RWPE1 (cell line): Measurements from ENCODE around the gene MSMB.

ENCODE experiments used
- CTCF ChIA-PET: fragments of 350-600 bp; sonication (Branson Sonifier 250); formaldehyde crosslinking; extraction: SDS; loops from one replicate; lab custom pipeline; 2021; lab: Yijun Ruan, JAX
- POLR2A ChIA-PET: fragments of 400-600 bp; formaldehyde crosslinking; extraction: SDS; loops from one replicate; lab custom pipeline; 2020; ENCODE audit warnings: antibody characterized with exemption; ENCODE audit not compliant: low non-redundant PET; lab: Yijun Ruan, JAX
- DNase-seq: peaks from one replicate; pipeline ENCODE4 v3.0.0; 2012; ENCODE audit warnings: low spot score
- H3K27ac ChIP-seq: fragments of 450-650 bp; 2 replicates; pipeline ENCODE4 v1.5.1; 2017
- TF ChIP-seq, protein P1 (sequence below): fragments of 450-650 bp; conservative IDR thresholded peaks from 2 replicates; pipeline ENCODE4 v1.5.1; 2017; ENCODE audit warnings: low read depth, mild to moderate bottlenecking

Gene MSMB

DNA sequence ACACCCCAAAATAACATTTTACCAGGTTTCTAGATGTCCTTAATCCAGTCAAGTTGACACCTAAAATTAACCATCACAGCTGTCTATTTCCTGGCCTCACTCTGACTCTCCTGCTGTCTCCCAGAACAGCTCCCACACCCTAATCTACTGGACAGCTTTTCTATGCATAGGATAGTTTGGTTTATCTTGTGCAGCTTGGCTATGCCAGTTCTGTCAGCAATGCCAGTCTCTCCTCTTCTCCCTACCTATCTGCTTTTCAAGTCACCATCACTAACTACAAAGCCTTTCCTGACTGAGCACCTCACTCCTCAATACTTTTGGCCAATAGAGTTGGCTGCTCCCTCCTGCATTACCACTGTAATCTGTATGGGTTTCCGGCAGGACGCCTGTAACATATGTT is 20.7 kb downstream of the MSMB start:
- POLR2A ChIA-PET: no interaction called here
- CTCF ChIA-PET: no interaction called here
- TF ChIP-seq, protein P1, sequence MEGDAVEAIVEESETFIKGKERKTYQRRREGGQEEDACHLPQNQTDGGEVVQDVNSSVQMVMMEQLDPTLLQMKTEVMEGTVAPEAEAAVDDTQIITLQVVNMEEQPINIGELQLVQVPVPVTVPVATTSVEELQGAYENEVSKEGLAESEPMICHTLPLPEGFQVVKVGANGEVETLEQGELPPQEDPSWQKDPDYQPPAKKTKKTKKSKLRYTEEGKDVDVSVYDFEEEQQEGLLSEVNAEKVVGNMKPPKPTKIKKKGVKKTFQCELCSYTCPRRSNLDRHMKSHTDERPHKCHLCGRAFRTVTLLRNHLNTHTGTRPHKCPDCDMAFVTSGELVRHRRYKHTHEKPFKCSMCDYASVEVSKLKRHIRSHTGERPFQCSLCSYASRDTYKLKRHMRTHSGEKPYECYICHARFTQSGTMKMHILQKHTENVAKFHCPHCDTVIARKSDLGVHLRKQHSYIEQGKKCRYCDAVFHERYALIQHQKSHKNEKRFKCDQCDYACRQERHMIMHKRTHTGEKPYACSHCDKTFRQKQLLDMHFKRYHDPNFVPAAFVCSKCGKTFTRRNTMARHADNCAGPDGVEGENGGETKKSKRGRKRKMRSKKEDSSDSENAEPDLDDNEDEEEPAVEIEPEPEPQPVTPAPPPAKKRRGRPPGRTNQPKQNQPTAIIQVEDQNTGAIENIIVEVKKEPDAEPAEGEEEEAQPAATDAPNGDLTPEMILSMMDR: no peak
- no peak overlapping the region for H3K27ac ChIP-seq
- DNase-seq: no peak

DNA sequence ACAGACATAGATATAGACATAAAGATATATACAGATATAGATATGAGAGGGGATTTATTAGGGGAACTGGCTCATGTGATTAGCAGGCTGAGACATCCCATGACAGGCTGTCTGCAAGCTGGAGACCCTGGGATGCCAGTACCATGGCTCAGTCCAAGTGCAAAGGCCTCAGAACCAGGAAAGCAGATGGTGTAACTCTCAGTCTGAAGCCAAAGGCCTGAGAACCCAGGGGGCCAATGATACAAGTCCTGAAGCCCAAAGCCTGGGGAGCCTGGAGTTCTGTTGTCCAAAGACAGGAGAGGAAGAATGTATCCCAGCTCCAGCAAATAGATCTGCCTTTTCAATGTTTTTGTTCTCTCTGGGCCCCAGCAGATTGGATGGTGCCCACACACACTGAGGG is 21.1 kb downstream of the MSMB start:
- peak overlapping the region; percentile 30; the same call in 1 of the 2 replicates for H3K27ac ChIP-seq
- ChIA-PET CTCF (no interaction called here), POLR2A (no interaction called here)
- no peak for DNase-seq
- TF ChIP-seq, protein P1: no peak

DNA sequence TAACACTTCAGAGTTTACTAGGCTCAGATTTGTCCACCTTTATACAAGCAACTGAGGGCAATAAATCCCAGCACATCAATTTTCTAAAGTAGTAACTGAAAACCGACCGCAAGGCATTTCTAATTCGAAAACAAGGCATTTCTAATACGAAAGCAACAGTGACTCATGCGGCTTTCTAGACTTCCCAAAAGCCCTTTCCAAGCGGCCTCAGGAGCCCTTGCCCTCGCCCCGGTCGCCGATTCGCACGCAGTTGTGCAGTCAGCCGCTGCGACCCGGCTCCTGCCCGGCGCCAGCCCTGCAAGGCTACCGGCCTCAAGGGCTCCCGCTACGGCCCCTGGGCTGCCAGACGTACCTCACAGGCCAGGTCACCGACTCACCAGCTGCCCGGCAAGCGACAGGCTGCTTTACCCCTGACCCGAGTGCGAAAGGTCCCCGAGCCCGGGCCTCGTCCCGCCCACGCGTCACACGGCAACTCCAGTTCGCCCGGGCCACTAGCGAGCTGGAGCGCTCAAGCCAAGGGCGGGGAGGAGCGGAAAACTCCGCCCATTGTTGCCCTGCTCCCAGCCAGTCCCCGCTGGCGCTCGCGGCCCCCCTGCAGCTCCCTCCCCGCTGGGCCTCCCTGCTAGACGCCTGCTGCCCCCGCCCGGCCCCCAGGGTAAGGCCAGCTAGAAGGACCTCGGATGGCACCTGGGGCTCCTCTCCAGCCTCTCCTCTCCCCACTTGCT is 22.9 kb downstream of the MSMB start:
- POLR2A ChIA-PET: interaction anchor here (0.6 kb wide), 1 partner anchor 24 kb away, joined by 3 read pairs; no protein-coding TSS in a partner anchor
- DNase-seq: peak; percentile 81
- TF ChIP-seq, protein P1: peak; percentile 43
- CTCF ChIA-PET: interaction anchor here (0.6 kb wide), 1 partner anchor 16 kb away, joined by 3 read pairs; no protein-coding TSS in a partner anchor
- peak overlapping the region; percentile 87 for H3K27ac ChIP-seq

DNA sequence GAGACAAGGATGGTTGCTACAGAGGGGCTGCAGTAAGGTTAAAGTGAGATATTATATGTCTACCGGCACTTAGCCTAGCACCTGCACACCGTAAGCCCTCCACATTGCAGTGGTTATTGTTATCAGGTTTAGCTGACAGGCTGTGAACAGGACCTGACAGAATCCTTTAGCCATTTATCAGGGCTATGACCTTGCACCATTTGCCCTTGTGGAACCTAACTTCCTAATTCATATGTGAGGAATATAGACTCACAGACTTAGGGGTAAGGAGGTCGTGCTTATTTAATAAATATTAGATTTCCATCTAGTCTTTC is 25.8 kb downstream of the MSMB start:
- CTCF ChIA-PET: no interaction called here
- POLR2A ChIA-PET: no interaction called here
- TF ChIP-seq, protein P1: no peak
- H3K27ac ChIP-seq: no peak overlapping the region
- DNase-seq: no peak

DNA sequence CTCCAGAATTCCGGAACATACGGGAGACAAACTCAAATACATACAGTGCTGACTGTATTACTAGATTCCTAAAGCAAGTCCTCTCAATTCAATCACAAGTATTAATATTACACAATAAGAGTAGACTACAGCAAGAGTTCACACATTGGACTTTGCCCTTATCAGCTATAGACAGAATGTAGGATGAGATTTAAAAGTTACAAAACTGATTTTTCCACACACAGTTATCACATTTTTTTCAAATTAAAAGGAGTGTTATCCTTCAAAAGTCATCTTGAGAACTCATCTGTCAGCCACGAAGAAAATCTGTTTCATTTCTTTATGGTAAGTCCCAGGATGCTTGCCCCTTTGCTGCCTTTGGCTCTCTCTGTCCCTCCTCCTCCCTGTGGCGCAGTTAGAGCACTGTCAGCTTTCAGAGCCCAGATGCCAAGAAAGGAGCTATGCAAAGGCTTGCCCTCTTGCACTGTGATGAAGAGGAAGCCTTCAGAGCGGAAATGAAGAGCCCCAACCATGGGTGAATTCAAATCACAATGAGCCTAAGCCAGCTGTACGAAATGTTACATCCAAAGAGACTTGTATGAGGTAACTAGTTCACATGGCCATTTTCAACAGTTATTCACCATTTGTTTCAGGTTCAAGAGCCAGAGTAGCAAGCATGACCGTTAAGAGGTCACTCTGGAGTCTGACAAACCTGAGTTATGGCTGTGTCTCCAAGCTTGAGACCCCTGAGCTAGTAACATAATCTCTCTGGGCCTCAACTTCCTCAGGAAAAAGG is 26.3 kb downstream of the MSMB start:
- ChIA-PET CTCF (no interaction called here), POLR2A (no interaction called here)
- no peak for DNase-seq
- H3K27ac ChIP-seq: no peak overlapping the region
- TF ChIP-seq, protein P1: no peak

DNA sequence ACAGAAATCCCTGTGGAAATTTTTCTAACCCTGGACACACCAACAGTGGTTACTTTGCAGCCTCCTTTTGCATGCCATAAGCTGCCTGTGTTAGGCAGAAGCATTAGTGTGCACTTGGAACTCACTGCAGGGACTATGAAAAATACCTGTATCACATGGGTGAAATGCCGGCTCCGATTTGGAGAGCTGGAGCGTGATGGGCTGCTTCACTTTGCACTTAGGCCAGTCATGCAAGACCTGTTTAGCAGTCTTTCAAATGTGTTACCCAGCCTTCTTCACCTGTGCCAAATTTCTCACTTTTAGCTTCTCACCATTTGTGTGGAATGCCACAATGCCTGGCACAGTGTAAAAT is 26.9 kb downstream of the MSMB start:
- CTCF ChIA-PET: no interaction called here
- POLR2A ChIA-PET: interaction anchor here (1.0 kb wide), 1 partner anchor 12 kb away, joined by 3 read pairs; no protein-coding TSS in a partner anchor
- TF ChIP-seq, protein P1: no peak
- DNase-seq: no peak
- no peak overlapping the region for H3K27ac ChIP-seq
